B cell (primary cell): ENCODE data around the gene LAMP5.

Source experiments
- CTCF ChIP-seq: fragments of 200-600 bp; IDR thresholded peaks from one replicate; pipeline ENCODE4 v1.8.0; 2022; ENCODE audit warnings: antibody characterized with exemption, mild to moderate bottlenecking
- EZH2 ChIP-seq: IDR thresholded peaks from 2 replicates; pipeline ENCODE4 v1.6.1; 2012; ENCODE audit warnings: borderline replicate concordance, low read depth, mild to moderate bottlenecking, moderate library complexity, low read length; ENCODE audit not compliant: insufficient read depth, poor library complexity, severe bottlenecking

- TF ChIP-seq CTCF: no peak
- TF ChIP-seq EZH2: no peak
These were observed 16.1 kb upstream of the LAMP5 start for GRCh38 chr20:9498322-9498721.
